Hematopoietic multipotent progenitor cell treated with erythropoietin and hydrocortisone succinate and interleukin-3 and kit ligand, for 8 days (in vitro differentiated cells): Measurements from ENCODE around the gene S100A9.

Source experiments
- DNase-seq: peaks from one replicate; pipeline ENCODE4 v3.0.0-alpha.2; 2015

S100A9 gene

GRCh38 chr1:153361480-153362109 is 3.9 kb downstream of the S100A9 start:
- no peak for DNase-seq

- DNase-seq, result no peak
These were observed 4.6 kb downstream of the S100A9 start for GRCh38 chr1:153362187-153362775.

GRCh38 chr1:153363641-153364040 is 6.0 kb downstream of the S100A9 start:
- DNase-seq, result no peak

GRCh38 chr1:153364156-153364555 is 6.5 kb downstream of the S100A9 start:
- DNase-seq, result no peak

- DNase-seq, result no peak
These were observed 7.4 kb downstream of the S100A9 start for GRCh38 chr1:153364766-153365666.

- no peak for DNase-seq
These were observed 8.0 kb downstream of the S100A9 start for GRCh38 chr1:153365696-153366095.

GRCh38 chr1:153366261-153366660 is 8.6 kb downstream of the S100A9 start:
- no peak for DNase-seq

- DNase-seq, result no peak
These were observed 9.4 kb downstream of the S100A9 start for GRCh38 chr1:153367090-153367489.

- no peak for DNase-seq
These were observed 10.8 kb downstream of the S100A9 start for GRCh38 chr1:153368495-153368894.

GRCh38 chr1:153370146-153370545 is 12.5 kb downstream of the S100A9 start:
- DNase-seq, result no peak

GRCh38 chr1:153371231-153371630 is 13.6 kb downstream of the S100A9 start:
- DNase-seq, result no peak

- DNase-seq, result no peak
These were observed 14.9 kb downstream of the S100A9 start for GRCh38 chr1:153372571-153372970.

GRCh38 chr1:153374071-153374470 is 16.4 kb downstream of the S100A9 start:
- no peak for DNase-seq

- DNase-seq, result no peak
These were observed 17.9 kb downstream of the S100A9 start, which contains the start of gene S100A12 for GRCh38 chr1:153375511-153375910. Gene S100A12 (minus strand): TSS chr1:153375621. CDS start chr1:153374592, 1,029 bp downstream.

GRCh38 chr1:153379591-153379990 is 21.9 kb downstream of the S100A9 start:
- DNase-seq, result no peak

GRCh38 chr1:153380711-153381110 is 23.1 kb downstream of the S100A9 start:
- no peak for DNase-seq

- DNase-seq, result no peak
These were observed 27.4 kb downstream of the S100A9 start for GRCh38 chr1:153384958-153385580.

GRCh38 chr1:153386500-153386901 is 28.8 kb downstream of the S100A9 start:
- no peak for DNase-seq

GRCh38 chr1:153387001-153387400 is 29.3 kb downstream of the S100A9 start:
- DNase-seq, result no peak

GRCh38 chr1:153387785-153388184 is 30.1 kb downstream of the S100A9 start:
- no peak for DNase-seq

- DNase-seq, result no peak
These were observed 31.7 kb downstream of the S100A9 start for GRCh38 chr1:153389401-153389800.

- peak; percentile 11 for DNase-seq
These were observed 32.6 kb downstream of the S100A9 start for GRCh38 chr1:153389973-153390879.
